ENCODE results near the gene APAF1. TPM values are rescaled to one million over a fixed set of nuclear protein-coding genes. Genes with fewer than 3 reads are reported as not detected.

Gene APAF1
- total RNA-seq, 1 donor from 2014 or later = 13.9 TPM

DNA sequence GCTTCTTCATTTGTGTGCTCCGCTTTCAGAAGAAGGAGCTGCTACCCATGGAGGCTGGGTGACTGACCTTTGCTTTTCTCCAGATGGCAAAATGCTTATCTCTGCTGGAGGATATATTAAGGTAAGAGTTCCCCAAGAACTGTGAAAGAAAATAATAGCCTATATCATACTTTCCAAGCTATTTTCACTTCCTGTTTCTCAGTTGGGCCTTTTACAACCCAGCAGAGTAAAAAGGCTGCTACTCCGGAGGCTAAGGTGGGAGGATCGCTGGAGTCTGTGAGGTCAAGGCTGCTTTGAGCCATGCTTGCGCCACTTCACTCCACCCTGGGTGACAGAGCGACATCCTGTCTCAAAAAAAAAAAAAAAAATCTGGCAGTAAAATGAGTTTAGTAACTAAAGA lies 82.1 kb downstream of the APAF1 start:
- TF ChIP-seq CTCF (conservative IDR thresholded peaks at IDR 0.05; ENCODE audit: low read depth, low read length) = no peak
- DNase-seq (ENCODE audit: low read depth) = no peak

DNA sequence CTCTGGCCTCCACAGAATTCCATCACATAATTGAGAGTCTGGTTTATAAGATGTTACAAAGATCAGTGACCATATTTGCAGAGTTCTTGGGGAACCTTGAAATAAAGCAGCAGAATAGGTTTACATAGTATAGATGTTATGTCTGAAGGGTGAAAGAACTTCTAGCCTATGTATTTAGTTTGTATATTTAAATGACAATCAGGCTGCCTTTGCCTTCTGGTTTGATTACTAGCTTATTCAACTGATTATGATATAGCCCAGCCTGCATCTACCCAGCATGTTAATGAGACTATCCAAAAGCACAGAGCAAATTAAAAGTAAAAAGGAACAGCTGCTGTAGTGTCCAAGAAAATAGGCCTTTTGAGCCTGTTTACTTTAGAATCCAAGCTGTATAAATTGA lies 85.3 kb downstream of the APAF1 start:
- DNase-seq (ENCODE audit: low read depth) = no peak
- H3K4me3 ChIP-seq (ENCODE audit: low read depth, low read length) = no peak overlapping the region
- TF ChIP-seq CTCF (conservative IDR thresholded peaks at IDR 0.05; ENCODE audit: low read depth, low read length) = no peak

More for the DNA sequence above, 82.1 kb downstream of the APAF1 start:
- no peak overlapping the region for H3K4me3 ChIP-seq (ENCODE audit: low read depth, low read length)

- no peak for TF ChIP-seq CTCF (conservative IDR thresholded peaks at IDR 0.05; ENCODE audit: low read depth, low read length)
- DNase-seq (ENCODE audit: low read depth) = no peak
- H3K4me3 ChIP-seq (ENCODE audit: low read depth, low read length) = no peak overlapping the region
These were observed 88.7 kb downstream of the APAF1 start for GRCh38 chr12:98733667-98734350.

DNA sequence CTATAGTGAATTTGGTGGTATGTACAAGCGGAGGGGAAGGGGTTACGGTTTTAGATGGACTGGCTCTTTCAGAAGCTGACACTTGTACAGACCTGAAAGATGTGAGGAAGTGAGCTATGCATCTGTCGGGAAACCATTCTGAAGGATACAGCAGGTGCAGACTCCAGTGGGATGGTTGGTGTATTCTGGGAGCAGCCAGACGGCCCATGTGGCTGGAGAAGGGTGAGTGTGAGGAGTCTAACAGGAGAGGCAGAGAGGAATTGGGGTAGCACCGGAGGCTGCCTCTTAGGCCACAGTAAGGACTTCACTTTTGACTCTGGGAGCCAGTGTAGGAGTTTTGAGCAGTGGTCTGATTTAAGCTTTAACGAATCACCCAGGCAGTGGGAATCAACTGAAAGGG lies 90.7 kb downstream of the APAF1 start:
- no peak for TF ChIP-seq CTCF (conservative IDR thresholded peaks at IDR 0.05; ENCODE audit: low read depth, low read length)
- H3K4me3 ChIP-seq (ENCODE audit: low read depth, low read length) = no peak overlapping the region
- DNase-seq (ENCODE audit: low read depth) = no peak

GRCh38 chr12:98736352-98737321 lies 91.5 kb downstream of the APAF1 start:
- DNase-seq (ENCODE audit: low read depth) = no peak
- H3K4me3 ChIP-seq (ENCODE audit: low read depth, low read length) = no peak overlapping the region
- no peak for TF ChIP-seq CTCF (conservative IDR thresholded peaks at IDR 0.05; ENCODE audit: low read depth, low read length)

- no peak for TF ChIP-seq CTCF (conservative IDR thresholded peaks at IDR 0.05; ENCODE audit: low read depth, low read length)
- DNase-seq (ENCODE audit: low read depth) = no peak
- no peak overlapping the region for H3K4me3 ChIP-seq (ENCODE audit: low read depth, low read length)
These were observed 92.2 kb downstream of the APAF1 start for GRCh38 chr12:98737322-98737712.

All from epithelial cell of proximal tubule (primary cell).